Lung (tissue), 12 donors: ENCODE results near the gene BTD. TPM values are rescaled to one million over a fixed set of nuclear protein-coding genes. Genes with fewer than 3 reads are reported as not detected.
A peak's percentile ranks its signal among the peaks of the same experiment; 100 is the strongest.

ENCODE experiments used
- ATAC-seq: fragments of 200-7000 bp; cut with Tn5 transposase; one replicate; pipeline ENCODE4 v1.9.1; 2020; ENCODE audit warnings: moderate number of reproducible peaks; ENCODE audit not compliant: insufficient read depth, low FRiP score
- DNase-seq, 3 donors: peaks; one replicate each; pipeline ENCODE4 v3.0.0-alpha.2; 2013 to 2017
- H3K27ac ChIP-seq, 2 donors: one replicate each; pipeline ENCODE4 v1.5.1; 2013; ENCODE audit warnings: mild to moderate bottlenecking in 2 of 2, moderate library complexity in 2 of 2, control low read depth in 1 of 2, inconsistent platforms in 1 of 2, low read depth in 1 of 2, low read length in 1 of 2
- H3K27me3 ChIP-seq, 3 donors: one replicate each; pipeline ENCODE4 v1.5.1; 2013; ENCODE audit warnings: low read length in 2 of 3; ENCODE audit not compliant: control insufficient read depth in 3 of 3, insufficient read depth in 3 of 3
- H3K36me3 ChIP-seq, 4 donors: one replicate each; pipeline ENCODE4 v1.5.1; 2013; ENCODE audit warnings: low read length in 4 of 4, mild to moderate bottlenecking in 1 of 4, moderate library complexity in 1 of 4; ENCODE audit not compliant: control insufficient read depth in 4 of 4, insufficient read depth in 4 of 4
- H3K4me1 ChIP-seq, 5 donors: one replicate each; pipeline ENCODE4 v1.5.1; 2013; ENCODE audit warnings: low read length in 5 of 5, mild to moderate bottlenecking in 2 of 5, moderate library complexity in 1 of 5; ENCODE audit not compliant: control insufficient read depth in 5 of 5, insufficient read depth in 5 of 5
- H3K4me3 ChIP-seq: one replicate; pipeline ENCODE4 v1.5.1; 2013; ENCODE audit warnings: mild to moderate bottlenecking, control low read depth, moderate library complexity
- H3K9ac ChIP-seq, 2 donors: one replicate each; pipeline ENCODE4 v1.5.1; 2013; ENCODE audit warnings: low read length in 2 of 2, control low read depth in 1 of 2; ENCODE audit not compliant: insufficient read depth in 1 of 2
- H3K9me3 ChIP-seq, 4 donors: one replicate each; pipeline ENCODE4 v1.5.1; 2013; ENCODE audit warnings: low read length in 3 of 4, mild to moderate bottlenecking in 1 of 4, moderate library complexity in 1 of 4; ENCODE audit not compliant: control insufficient read depth in 4 of 4, insufficient read depth in 3 of 4
- CTCF ChIP-seq: IDR thresholded peaks from 2 replicates; pipeline ENCODE4 v1.5.1; 2012; ENCODE audit warnings: mild to moderate bottlenecking; ENCODE audit errors: control extremely low read depth, extremely low read depth
- WGBS, 2 donors: extraction: QIAGEN DNeasy Blood & Tissue Kit; methylation state at CpG; one replicate each; pipeline ENCODE4 v1.1.7; 2013; 5-methylcytosine and 5-hydroxymethylcytosine counted together
- polyA plus RNA-seq, 2 donors: library from polyadenylated mRNA; stranded (reverse); fragments of 200-250 nt; gene quantifications; one replicate each; pipeline ENCODE4 v1.2.1, GENCODE V29; 2013
- total RNA-seq, 2 donors: library from RNA; depleted of rRNA in 1 of 2; stranded (reverse); fragments of >200 nt in 1 of 2; gene quantifications; one replicate each; pipeline ENCODE4 v1.2.1, GENCODE V29; 2014 to 2021
- donor health status: control.
- donor health status: control.
- donor health status: Bipolar disorder and iron deficiency.
- donor health status: healthy.
- donor health status: DM: yes; HTN: yes; CAD: no.

BTD gene
- total and polyA plus RNA-seq, 4 donors, result 14.9 to 35.5 (median 18.7) TPM

DNA sequence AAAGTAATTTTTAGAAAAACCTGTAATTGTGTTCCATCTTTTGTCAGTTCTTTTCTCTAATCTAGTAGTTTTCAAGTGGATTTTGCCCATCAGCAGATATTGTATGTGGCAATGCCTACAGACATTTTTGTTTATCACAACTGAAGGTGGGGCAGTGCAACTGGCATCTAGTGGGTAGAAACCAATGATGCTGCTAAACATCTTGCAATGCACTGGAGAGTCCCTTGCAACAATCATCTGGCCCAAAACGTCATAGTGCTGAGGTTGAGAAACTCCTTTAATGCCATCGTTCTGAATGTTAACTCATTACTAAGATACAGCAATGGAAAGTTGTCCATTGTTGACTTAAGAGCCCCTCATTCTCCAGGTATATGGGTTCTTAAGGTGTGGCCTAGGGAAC lies 80.1 kb downstream of the BTD start:
- Histone ChIP-seq H3K4me1 (peaks cover 0 to 18% (median 2%) of the 10 kb centered on the region in 5 donors), H3K36me3 (peaks cover 7 to 28% (median 13%) of the 10 kb centered on the region in 4 donors), H3K9me3 (no peaks in the 10 kb centered on the region), H3K4me3 (no peak overlapping the region), H3K27me3 (no peaks in the 10 kb centered on the region), H3K27ac (no peak overlapping the region), H3K9ac (no peak overlapping the region)
- no peak for DNase-seq
- ATAC-seq, result no peak
- WGBS, 2 donors, result 39 to 64% methylated on average over 2 of the region's 2 CpGs
- no peak for TF ChIP-seq CTCF

DNA sequence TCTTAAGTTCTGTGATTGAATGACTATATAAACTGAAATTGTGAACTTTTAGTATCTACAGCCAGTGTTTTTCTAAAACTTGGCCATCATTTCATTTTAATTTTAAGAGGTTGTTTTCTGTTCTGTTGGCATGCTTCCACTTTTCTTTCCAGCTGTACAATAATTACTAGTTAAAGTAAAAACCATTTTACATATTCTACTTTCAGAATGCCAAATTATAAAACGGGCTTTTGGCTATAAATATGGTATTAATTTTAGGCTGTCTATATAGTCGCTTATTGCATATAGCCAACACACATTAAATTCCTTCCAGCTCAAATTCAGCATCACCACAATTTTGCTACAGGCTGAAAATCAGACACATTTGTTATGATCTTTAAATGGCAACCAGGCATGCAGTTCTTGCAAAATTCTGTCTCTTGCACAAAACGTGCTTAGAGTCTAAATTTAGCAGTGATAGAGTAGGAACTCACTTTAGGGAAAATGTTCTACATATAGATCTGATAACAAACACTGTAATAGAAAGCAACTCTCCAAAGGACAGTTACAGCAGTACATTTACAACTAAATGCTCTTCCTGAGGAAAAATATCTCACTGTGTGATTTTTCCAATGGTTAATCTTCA lies 81.1 kb downstream of the BTD start:
- DNase-seq, result peak in 2 of 3 donors; percentile 74 to 87
- peaks cover 9 to 18% (median 13%) of the 10 kb centered on the region in 4 donors for H3K36me3 ChIP-seq
- H3K9me3 ChIP-seq, result no peaks in the 10 kb centered on the region
- no peaks in the 10 kb centered on the region for H3K27me3 ChIP-seq
- 50 to 54% methylated on average over 3 of the region's 3 CpGs for WGBS, 2 donors
- no peak overlapping the region for H3K4me3 ChIP-seq
- ATAC-seq, result no peak
- H3K9ac ChIP-seq, result peak overlapping the region in 1 of 2 donors; percentile 16
- peaks cover 0 to 18% (median 2%) of the 10 kb centered on the region in 5 donors for H3K4me1 ChIP-seq
- no peak overlapping the region for H3K27ac ChIP-seq
- no peak for TF ChIP-seq CTCF

DNA sequence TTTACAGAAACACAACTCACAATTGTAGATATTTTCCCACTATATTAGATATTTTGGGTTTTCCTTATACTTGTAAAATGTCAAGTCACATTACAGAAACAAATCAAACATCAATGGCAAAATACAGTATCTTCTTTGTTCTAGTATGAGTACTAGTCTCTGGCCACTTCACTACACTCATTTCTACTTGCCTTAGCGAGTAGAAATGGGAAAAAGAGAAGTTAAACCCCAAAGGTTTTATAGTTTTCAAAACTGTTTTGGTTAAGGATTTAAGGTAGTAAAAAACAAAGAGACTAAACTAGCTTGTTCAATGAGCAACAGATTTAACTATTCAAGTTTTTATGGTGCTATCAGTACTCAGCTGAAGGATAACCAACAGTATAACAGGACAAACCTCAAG lies 81.7 kb downstream of the BTD start:
- TF ChIP-seq CTCF, result no peak
- no peak for ATAC-seq
- H3K9me3 ChIP-seq, result no peaks in the 10 kb centered on the region
- H3K27ac ChIP-seq, result no peak overlapping the region
- no peak overlapping the region for H3K4me3 ChIP-seq
- no peaks in the 10 kb centered on the region for H3K27me3 ChIP-seq
- H3K4me1 ChIP-seq, result peaks cover 0 to 18% (median 2%) of the 10 kb centered on the region in 5 donors
- 52 to 85% methylated on average over 1 of the region's 1 CpG for WGBS, 2 donors
- DNase-seq, result no peak
- H3K9ac ChIP-seq, result no peak overlapping the region
- H3K36me3 ChIP-seq, result peaks cover 8 to 17% (median 10%) of the 10 kb centered on the region in 4 donors

DNA sequence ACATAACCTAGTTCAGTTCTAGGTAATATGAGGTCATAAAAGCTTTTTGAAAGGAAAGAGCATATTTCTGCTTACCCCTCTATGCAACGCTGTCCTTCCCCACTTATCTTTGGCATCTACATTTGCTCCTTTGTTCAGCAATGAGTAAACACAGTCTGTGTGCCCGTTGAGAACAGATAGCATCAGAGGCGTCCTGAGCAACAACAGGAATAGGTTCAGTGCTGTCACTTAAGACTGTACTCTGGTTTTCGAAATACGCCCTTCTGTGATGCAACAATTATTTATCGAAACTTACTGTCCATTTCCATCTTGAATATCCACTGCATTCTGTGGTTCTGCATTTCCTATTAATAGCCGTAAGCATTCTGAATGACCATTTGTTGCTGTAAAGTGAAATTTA lies 84.4 kb downstream of the BTD start:
- no peak for DNase-seq
- peaks cover 8 to 15% (median 12%) of the 10 kb centered on the region in 4 donors for H3K36me3 ChIP-seq
- TF ChIP-seq CTCF, result no peak
- H3K4me3 ChIP-seq, result no peak overlapping the region
- H3K4me1 ChIP-seq, result peaks cover 0 to 18% (median 2%) of the 10 kb centered on the region in 5 donors
- no peaks in the 10 kb centered on the region for H3K9me3 ChIP-seq
- ATAC-seq, result no peak
- no peak overlapping the region for H3K27ac ChIP-seq
- H3K9ac ChIP-seq, result no peak overlapping the region
- no peaks in the 10 kb centered on the region for H3K27me3 ChIP-seq
- WGBS, 2 donors, result 52 to 62% methylated on average over 7 of the region's 7 CpGs
